OCI-LY1 (cell line): ENCODE measurements around the gene ENDOV.

Experiments used
- CTCF ChIP-seq: fragments of 200-600 bp; sonication (generic), shearing (Covaris generic); IDR thresholded peaks from 2 replicates; pipeline ENCODE4 v1.5.1; 2017; ENCODE audit warnings: mild to moderate bottlenecking, antibody characterized with exemption, low read length, moderate library complexity, mixed read lengths
- EZH2 ChIP-seq: fragments of 200-600 bp; sonication (generic), shearing (Covaris generic); IDR thresholded peaks from 2 replicates; pipeline ENCODE4 v1.8.0; 2017; ENCODE audit warnings: borderline replicate concordance, mixed run types, mild to moderate bottlenecking, antibody characterized with exemption, low read length, moderate library complexity, mixed read lengths

DNA sequence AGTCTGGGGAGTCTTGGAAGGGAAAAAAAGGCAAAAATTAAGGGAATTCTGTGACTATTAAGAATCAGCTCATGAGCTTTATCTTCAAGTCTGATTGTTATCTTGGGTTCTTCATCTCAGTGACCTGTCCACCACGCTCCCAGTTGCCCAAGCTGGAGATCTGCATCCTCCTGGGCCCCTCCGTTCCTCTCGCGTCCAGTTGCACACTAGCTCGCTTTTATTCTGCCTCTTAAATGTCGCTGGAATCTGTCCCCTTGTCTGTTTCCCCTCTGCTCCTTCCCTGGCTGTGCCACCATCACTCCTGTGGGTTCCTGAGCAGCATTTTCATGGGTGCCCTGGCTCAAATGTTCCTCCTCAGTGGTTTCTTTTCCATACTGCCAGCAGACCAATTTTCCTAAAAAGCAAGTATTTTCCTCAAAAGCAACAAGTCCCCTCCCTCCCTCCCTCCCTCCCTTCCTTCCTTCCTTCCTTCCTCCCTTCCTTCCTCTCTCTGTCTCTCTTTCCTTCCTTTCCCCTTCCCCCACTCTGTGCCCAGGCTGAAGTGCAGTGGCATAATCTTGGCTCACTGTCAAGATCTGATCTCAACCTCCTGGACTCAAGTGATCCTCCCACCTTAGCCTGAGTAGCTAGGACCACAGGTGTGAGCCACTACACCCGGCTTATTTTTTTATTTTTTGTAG, 1.4 kb downstream of the ENDOV start:
- TF ChIP-seq CTCF (no peak), EZH2 (no peak)
